ENCODE results near the gene NAP1L4.
"Not testable (repeated sequence)": the region's sequence is repeated elsewhere in the genome, so short reads cannot be mapped to it uniquely, and the experiment has no call there.

NAP1L4 gene

DNA sequence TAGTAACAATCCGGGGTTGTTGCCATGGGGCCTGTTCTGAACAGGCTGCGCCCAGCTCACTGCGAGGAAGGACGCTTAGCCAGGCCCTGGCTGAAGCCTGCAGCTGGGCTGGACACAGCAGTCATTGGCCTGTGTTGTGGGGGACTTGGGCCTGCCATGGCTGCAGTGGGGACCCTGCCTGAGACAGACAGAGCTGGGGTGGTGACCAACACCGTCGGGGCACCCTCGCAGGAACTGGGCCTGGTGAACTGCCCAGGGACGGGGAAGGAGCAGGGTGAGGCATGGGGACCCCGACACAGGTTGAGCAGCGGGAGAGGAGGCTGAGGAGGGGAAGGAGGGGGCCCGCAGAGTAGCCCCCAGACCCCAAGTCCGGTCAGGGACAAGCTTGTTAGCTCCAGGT is 71.8 kb downstream of the NAP1L4 start:
- no peak for DNase-seq

GRCh38 chr11:2919837-2920236 is 72.3 kb downstream of the NAP1L4 start:
- no peak for DNase-seq

DNA sequence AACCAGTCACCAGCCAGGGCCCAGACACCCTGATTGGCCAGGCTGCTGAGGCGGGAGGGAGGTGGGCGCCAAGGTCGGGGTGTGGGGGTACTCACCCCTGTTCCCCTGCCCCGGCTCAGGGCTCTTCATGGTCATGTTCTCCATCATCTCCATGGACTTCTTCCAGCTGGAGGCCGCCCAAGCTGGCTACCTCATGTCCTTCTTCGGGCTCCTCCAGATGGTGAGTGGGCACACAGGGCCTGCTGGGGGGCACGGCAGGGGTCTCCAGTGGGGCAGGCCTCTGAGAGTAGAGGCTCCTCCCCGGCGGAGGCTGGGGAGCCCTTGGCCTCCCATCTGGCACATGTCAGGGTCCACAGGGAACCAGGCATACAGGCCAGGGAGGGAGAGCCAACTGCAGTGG is 72.9 kb downstream of the NAP1L4 start:
- DNase-seq: no peak

DNA sequence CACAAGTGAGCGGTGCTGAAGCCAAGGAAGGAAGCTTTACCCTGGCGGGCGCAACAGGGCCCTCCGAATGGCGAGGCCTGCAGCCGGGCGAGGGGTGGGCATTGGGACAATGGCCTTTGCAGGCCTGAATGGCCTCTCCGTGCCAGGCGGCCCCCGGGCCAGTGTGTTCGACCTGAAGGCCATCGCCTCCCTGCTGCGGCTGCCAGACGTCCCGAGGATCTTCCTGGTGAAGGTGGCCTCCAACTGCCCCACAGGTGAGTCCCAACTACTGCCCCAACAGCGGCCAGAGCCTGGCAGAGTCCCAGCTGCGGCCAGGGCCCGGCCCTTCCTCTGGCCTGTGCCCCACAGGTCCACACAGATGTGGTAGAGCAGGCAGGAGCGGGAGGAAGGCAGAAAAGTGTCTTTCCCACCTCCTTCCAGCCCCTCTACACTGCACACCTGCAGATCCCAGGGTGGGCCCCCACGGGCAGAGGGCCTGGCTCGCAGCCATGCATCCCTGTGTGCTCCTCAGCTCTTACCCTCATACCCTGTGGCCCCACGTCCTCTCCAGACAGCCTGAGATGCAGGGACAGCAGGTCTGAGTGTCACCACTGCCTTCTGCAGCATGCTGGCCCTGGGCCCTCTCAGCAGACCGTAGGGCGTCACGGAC is 74.2 kb downstream of the NAP1L4 start:
- DNase-seq: no peak

DNA sequence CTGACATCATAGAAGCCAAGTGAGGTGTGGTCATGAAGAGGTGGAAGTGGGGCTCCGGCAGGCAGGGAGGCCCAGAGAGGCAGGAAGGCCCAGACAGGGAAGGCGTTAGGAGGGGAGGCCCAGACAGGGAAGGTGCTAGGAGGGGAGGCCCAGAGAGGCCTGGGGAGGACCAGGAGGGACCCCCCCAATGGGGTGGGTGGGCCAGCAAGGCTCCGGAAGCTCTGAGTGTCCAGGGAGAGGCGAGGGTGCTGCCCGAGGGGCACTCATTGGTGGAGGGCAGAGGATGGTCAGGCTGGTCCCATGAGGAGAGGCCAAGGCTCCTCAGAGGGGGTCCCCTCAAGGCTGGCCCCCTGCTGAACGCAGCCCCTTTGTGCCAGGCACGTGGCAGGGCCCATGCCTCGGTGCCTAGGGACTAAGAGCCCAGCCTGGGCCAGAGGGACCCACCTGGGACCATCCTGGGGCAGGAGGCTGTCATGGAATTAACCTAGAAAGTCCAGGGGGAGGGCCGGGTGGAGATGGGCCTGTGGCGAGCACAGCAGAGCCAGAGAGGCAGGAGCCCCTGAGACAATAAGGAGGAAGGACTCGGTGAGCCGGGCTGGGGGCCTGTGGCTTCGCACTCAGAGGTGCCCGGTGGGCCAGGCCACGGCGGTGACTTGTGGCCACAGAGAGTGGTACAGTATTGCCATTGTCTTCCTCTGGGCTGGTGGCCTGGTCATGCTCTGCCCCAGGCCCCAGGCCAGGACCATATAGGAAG is 75.1 kb downstream of the NAP1L4 start:
- no peak for DNase-seq

GRCh38 chr11:2916114-2916891 is 75.8 kb downstream of the NAP1L4 start:
- no peak for DNase-seq

DNA sequence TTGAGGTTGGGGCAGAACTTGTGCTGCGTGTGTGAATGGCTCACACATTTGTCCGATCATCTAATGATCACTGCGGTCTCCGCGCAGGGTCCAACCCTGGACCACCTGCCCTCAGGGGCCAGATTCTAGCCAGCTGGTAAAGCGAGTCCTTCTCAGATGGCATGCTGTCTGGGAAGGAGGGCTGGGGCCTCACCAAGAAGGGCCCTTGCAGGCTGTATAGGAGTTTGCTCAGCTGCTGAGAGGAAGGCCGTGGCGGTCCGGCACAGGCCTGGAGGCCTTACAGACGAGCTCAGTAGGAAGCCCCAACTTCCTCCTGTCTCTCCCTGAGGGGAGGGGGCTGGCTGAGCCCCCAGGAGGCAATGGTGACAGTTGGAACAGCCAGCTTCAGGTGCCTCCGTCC is 76.7 kb downstream of the NAP1L4 start:
- DNase-seq: no peak

DNA sequence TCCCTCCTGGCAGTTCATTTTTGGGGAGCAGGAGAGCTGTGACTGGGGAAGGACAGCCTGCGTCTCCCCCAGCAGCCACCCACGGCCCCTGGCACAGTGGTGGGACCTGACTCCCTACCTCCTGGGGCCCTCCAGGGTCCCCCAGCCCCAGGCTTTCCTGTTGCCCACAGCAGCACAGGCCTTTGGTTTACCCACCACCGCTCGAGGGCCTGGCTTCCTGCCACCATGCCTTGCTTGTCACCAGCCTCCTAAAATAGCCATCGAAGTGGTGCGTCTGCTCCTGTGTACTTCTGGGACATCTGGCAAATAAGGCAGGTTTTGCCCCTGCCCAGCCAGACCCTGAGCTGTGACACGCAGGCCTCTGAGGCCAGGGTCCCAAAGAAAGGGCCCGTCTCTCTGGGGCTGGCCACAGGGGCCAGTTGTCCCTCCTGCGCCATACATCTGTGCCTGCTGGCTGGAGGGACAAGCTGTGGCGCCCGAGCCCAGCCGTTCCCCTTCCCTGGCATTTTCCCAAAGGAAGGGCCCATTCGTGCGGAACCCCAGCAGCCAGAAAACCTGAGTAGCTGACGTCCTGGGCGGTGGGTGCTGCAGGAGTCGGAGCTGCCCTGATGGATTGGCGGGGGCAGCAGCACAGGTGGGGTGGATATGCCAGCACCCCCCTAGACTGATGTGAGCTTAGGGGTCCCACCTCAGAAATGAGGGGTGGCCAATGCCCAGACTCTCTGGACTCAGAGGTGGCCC is 77.5 kb downstream of the NAP1L4 start:
- DNase-seq: no peak

GRCh38 chr11:2913776-2914175 is 78.4 kb downstream of the NAP1L4 start:
- DNase-seq: no peak

DNA sequence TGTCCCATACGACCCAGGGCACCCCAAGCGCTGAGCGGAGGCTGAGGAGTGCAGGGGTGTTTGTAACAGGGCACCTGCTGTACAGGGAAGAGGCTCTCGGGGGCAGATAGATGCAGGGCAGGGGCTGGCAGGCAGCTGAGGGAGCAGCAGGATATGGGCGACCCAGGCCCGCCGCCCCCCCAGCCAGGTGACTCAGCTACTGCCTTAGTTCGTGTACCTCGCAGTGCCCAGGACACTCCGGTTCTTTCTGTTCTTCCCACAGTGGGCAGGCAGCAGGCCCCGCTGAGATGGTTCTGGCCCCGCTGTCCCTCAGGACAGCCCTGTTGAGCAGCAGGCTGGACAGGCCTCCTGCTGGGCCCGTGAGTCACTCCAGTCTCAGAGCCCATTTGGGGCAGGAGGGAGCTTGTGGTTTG is 79.1 kb downstream of the NAP1L4 start:
- no peak for DNase-seq

GRCh38 chr11:2912498-2912897 is 79.6 kb downstream of the NAP1L4 start:
- no peak for DNase-seq

DNA sequence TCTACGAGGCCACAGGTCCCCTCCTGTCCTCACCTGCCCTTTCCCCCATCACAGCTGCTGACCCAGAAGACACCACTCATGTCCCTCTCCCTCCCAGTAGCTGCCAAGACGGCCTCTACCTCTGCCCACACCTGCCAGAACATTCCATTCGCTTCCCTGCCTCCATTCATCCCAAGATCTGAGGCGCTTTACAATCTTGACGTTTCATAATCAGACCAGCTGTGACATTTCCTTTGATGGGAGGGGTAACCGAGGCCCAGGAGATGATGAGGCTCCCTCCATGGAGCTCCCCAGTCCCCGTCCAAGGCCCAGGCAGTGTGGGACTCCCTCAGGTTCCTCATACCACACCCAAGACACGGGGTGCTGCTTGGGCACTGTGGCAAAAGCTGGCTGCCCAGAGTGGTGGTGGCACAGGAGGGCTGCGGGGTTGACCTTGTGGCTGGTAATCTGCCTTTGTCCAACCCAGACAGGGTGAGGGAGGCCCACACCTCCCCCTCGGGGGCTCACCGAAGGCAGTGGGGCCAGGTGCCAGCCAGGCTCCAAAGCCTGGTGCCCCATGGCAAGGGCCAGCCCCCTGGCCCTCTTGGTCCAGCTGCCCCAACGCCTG is 80.2 kb downstream of the NAP1L4 start:
- no peak for DNase-seq

DNA sequence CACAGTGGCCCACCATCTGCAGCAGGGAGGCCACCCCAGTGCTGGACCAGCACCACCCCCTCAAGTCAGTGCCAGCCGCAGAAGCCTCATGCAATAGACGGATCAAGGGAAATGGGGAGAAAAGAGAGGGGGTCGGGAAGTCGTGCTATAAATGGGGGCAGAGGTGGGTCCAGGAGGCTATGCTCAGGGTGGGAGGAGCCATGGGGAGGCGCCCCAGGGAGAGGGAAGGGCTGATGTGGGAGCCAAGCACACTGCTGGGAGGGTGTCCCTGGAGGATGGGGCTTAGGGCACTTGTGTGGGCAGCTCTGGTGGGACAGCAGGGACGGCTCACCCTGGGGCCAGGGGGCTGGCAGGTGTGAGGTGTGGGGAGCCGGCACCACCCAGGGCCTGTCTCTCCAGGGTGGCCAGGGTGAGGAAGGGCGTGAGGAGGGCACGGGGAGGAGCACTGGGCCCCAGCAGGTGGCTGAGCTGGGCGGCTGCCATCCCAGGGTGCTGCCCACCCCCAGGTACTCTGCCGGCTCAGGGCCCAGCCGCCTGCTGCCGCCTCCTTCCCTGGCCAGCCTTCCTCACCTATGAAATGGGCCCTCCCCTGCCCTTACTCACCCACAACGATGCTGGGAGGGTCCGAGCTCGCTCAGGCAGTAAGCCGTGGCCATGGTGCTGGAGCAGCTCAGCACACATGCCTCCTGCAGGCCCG is 80.9 kb downstream of the NAP1L4 start:
- DNase-seq: no peak

DNA sequence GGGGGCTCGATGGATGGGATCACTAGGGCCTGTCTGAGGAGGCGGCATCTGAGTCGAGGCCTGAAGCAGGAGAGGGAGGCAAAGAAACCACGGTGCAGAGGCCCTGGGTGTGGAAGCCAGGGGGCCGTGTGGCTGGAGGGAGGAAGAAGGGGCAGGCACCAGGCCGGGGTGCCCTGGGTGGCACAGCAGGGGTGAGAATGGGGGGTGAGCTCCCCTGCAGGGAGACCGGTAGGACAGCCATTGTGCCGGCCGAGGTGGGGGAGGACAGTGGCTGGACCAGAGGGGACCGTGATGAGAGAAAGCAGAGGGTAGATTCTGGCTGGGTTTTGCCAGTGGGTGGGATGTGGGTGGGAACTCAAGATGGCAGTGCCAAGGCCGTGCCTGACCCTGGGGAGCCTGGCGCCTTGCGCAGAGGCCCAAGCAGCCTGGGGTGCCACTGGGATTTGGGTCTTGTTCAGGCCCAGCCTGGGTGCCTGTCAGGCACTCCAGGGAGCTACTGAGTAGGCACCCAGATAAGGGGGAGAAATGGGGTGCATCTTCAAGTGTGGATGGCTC is 81.7 kb downstream of the NAP1L4 start:
- no peak for DNase-seq

DNA sequence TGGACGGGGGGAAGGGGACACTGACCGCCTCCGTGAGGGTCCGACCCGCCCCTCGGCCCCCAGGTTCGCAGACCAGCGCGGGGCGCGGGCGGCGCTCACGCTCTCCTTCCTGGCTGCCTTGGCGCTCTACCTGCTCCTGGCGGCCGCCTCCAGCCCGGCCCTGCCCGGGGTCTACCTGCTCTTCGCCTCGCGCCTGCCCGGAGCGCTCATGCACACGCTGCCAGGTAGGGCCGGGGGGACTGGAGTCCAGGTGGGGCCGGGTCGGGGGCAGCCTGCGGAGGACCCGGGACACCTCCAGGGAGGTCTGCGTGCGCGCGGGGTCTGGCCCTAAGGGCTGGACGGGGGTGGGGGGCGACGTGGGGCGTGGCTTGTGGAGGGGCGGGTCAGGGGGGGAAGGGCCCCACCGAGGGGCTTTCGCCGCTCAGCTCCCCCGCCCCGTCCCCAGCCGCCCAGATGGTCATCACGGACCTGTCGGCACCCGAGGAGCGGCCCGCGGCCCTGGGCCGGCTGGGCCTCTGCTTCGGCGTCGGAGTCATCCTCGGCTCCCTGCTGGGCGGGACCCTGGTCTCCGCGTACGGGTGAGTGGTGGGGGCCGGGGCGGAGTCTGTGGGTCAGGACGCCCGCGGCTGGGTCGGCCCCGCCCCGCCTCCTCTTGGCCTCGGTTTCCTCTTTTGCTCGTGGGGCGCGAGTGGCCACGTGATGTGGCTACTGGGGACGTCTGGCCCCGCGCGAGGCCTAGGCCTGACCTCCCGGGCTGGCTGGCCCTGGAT is 82.8 kb downstream of the NAP1L4 start:
- DNase-seq: no peak

GRCh38 chr11:2908130-2908529 is 84.0 kb downstream of the NAP1L4 start:
- DNase-seq: no peak

- not testable (repeated sequence) for DNase-seq
These were observed 86.8 kb downstream of the NAP1L4 start for GRCh38 chr11:2905299-2905698.

DNA sequence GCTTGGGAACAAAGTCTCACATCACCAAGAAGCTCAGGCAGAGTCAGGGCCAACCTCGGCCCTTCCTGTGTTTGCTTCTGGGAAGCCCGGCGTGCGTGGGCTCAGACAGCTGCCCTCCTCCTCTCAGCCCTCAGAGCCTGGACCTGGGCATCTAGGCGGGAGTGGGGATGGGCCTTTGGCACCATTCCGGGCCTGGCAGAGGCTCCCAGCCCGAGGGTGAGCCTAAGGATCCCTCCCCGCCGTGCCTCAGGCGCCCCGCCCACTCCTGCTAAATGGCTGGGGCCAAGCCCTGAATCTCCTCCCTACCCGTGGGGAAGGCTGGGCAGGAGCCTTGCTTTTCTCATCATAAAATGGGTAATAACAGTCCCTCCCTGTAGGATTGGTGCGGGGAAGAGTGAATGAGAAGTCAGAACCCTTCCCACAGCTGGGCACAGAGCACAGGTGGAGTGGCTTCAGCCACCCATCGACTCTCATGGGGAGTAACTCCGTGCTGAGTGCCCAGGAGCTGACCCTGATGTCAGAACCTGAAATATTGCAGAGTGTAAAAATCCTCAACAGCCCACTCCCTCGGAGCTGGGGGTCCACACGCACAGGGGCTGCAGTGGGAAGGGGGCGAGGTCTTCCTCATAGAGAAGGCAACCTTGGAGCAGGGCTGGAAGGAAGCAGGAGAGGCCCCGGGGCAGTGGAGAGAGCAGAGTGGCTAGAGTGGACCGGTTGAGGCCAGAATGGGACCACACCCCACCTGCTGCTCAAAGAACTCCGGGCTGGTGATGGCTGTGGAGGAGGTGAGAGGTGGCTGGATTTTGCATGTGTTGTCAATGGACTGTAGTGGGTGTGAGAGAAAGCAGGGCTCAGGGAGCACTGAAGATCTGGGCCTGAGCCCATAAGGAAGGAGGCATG is 87.7 kb downstream of the NAP1L4 start:
- no peak for DNase-seq

GRCh38 chr11:2903672-2904011 is 88.5 kb downstream of the NAP1L4 start:
- DNase-seq: no peak
